HEK293 (cell line): ENCODE results near the gene MYO1F.
A peak's percentile ranks its signal among the peaks of the same experiment; 100 is the strongest.

Experiments
- BCL11A ChIP-seq: fragments of 450-650 bp; formaldehyde crosslinking; IDR thresholded peaks from 2 replicates; pipeline ENCODE4 v1.5.1; 2016; ENCODE audit warnings: low read depth, missing biosample characterization, missing genetic modification characterization
- HOXA7 ChIP-seq: sonication (generic); formaldehyde crosslinking; IDR thresholded peaks from 2 replicates; pipeline ENCODE4 v1.8.1; 2022; ENCODE audit warnings: missing genetic modification reagents, borderline replicate concordance
- HOXD13 ChIP-seq: sonication (generic); formaldehyde crosslinking; IDR thresholded peaks from 2 replicates; pipeline ENCODE4 v1.8.0; 2022; ENCODE audit warnings: missing genetic modification reagents, borderline replicate concordance
- OVOL3 ChIP-seq: fragments of 450-650 bp; formaldehyde crosslinking; IDR thresholded peaks from 2 replicates; pipeline ENCODE4 v1.5.1; 2016; ENCODE audit warnings: missing biosample characterization, missing genetic modification characterization
- SP7 ChIP-seq: fragments of 450-650 bp; formaldehyde crosslinking; IDR thresholded peaks from 2 replicates; pipeline ENCODE4 v1.5.1; 2016; ENCODE audit warnings: missing biosample characterization, missing genetic modification characterization
- ZBTB17 ChIP-seq: fragments of 450-650 bp; formaldehyde crosslinking; IDR thresholded peaks from 2 replicates; pipeline ENCODE4 v1.5.1; 2016; ENCODE audit warnings: missing biosample characterization, missing genetic modification characterization
- ZFP3 ChIP-seq: fragments of 450-650 bp; formaldehyde crosslinking; IDR thresholded peaks from 2 replicates; pipeline ENCODE4 v1.5.1; 2016; ENCODE audit warnings: low read depth, missing biosample characterization, missing genetic modification characterization
- ZFP69B ChIP-seq: fragments of 450-650 bp; formaldehyde crosslinking; IDR thresholded peaks from 2 replicates; pipeline ENCODE4 v1.5.1; 2016; ENCODE audit warnings: missing biosample characterization, missing genetic modification characterization
- ZIC2 ChIP-seq: fragments of 450-650 bp; formaldehyde crosslinking; IDR thresholded peaks from 2 replicates; pipeline ENCODE4 v1.5.1; 2016; ENCODE audit warnings: missing biosample characterization, missing genetic modification characterization
- ZNF214 ChIP-seq: fragments of 450-650 bp; formaldehyde crosslinking; IDR thresholded peaks from 2 replicates; pipeline ENCODE4 v1.5.1; 2017; ENCODE audit warnings: missing biosample characterization, mild to moderate bottlenecking, missing genetic modification characterization, borderline replicate concordance
- ZNF274 ChIP-seq, 2 experiments: fragments of 200-500 bp in 1 of 2; fragments of 450-650 bp in 1 of 2; sonication (Bioruptor generic) in 1 of 2; formaldehyde crosslinking in 1 of 2; IDR thresholded peaks; 2 replicates each; pipeline versions ENCODE4 v1.5.1 to v1.6.1; 2014 to 2016; ENCODE audit warnings: borderline replicate concordance in 1 of 2, inconsistent platforms in 1 of 2, low read length in 1 of 2, missing biosample characterization in 1 of 2, missing genetic modification characterization in 1 of 2
- ZNF311 ChIP-seq: fragments of 450-650 bp; formaldehyde crosslinking; IDR thresholded peaks from 2 replicates; pipeline ENCODE4 v1.5.1; 2017; ENCODE audit warnings: missing biosample characterization, missing genetic modification characterization, borderline replicate concordance
- ZNF433 ChIP-seq: fragments of 450-650 bp; formaldehyde crosslinking; IDR thresholded peaks from 2 replicates; pipeline ENCODE4 v1.5.1; 2016; ENCODE audit warnings: missing biosample characterization, missing genetic modification characterization, low read depth
- ZNF473 ChIP-seq: fragments of 450-650 bp; formaldehyde crosslinking; IDR thresholded peaks from 2 replicates; pipeline ENCODE4 v1.5.1; 2017; ENCODE audit warnings: missing biosample characterization, missing genetic modification characterization
- ZNF514 ChIP-seq: fragments of 450-650 bp; formaldehyde crosslinking; IDR thresholded peaks from 2 replicates; pipeline ENCODE4 v1.5.1; 2016; ENCODE audit warnings: missing biosample characterization, missing genetic modification characterization
- ZNF549 ChIP-seq: fragments of 450-650 bp; IDR thresholded peaks from 2 replicates; pipeline ENCODE4 v1.5.1; 2018; ENCODE audit warnings: missing biosample characterization, missing genetic modification characterization, mild to moderate bottlenecking, inconsistent platforms, moderate library complexity
- ZNF707 ChIP-seq: fragments of 450-650 bp; formaldehyde crosslinking; IDR thresholded peaks from 2 replicates; pipeline ENCODE4 v1.5.1; 2016; ENCODE audit warnings: missing biosample characterization, missing genetic modification characterization
- ZNF777 ChIP-seq: fragments of 450-650 bp; formaldehyde crosslinking; IDR thresholded peaks from 2 replicates; pipeline ENCODE4 v1.5.1; 2017; ENCODE audit warnings: missing biosample characterization, missing genetic modification characterization, borderline replicate concordance
- TF ChIP-seq, protein P1 (sequence below): fragments of 450-650 bp; formaldehyde crosslinking; IDR thresholded peaks from 2 replicates; pipeline ENCODE4 v1.5.1; 2016; ENCODE audit warnings: missing biosample characterization, missing genetic modification characterization
- TF ChIP-seq, protein P2 (sequence below): fragments of 450-650 bp; formaldehyde crosslinking; conservative IDR thresholded peaks from 2 replicates; pipeline ENCODE4 v1.5.1; 2016; ENCODE audit warnings: low read depth, missing biosample characterization, missing genetic modification characterization
- TF ChIP-seq, protein P3 (sequence below): fragments of 450-650 bp; formaldehyde crosslinking; IDR thresholded peaks from 2 replicates; pipeline ENCODE4 v1.5.1; 2016; ENCODE audit warnings: missing biosample characterization, missing genetic modification characterization
- TF ChIP-seq, protein P4 (sequence below): fragments of 450-650 bp; formaldehyde crosslinking; IDR thresholded peaks from 2 replicates; pipeline ENCODE4 v1.5.1; 2016; ENCODE audit warnings: missing biosample characterization, missing genetic modification characterization
- TF ChIP-seq, protein P5 (sequence below): fragments of 450-650 bp; formaldehyde crosslinking; IDR thresholded peaks from 2 replicates; pipeline ENCODE4 v1.5.1; 2016; ENCODE audit warnings: missing biosample characterization, missing genetic modification characterization
- TF ChIP-seq, protein P6 (sequence below): fragments of 450-650 bp; formaldehyde crosslinking; conservative IDR thresholded peaks from 2 replicates; pipeline ENCODE4 v1.5.1; 2016; ENCODE audit warnings: low read depth, missing biosample characterization, missing genetic modification characterization

The MYO1F gene

DNA sequence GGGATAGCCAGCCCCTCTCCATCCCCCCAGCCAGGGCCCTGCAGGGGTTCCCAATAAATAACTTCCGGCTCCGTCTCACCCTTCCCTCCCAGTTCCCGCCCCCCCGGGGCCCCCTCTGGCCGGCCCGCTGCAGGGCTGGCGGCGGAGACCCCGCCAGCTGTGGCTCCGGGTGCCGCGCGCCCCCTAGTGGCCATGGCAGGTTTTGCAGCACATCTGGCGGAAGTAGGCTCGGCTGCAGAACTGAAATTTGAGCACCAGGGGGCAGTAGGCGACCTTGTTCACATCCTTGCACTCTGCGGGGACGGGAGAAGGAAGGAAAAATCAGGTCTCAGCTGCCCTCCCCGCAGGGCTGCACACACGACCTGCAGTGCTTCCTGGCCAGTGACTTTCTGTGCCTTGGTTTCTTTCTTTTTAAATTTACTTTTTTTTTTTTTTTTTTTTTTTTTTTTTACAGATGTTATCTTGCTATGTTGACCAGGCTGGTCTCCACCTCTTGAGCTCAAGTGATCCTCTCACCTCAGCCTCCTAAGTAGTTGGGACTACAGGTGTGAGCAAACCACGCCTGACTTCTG lies 3.6 kb upstream of the MYO1F start (continued):
- TF ChIP-seq ZFP3 (tag by site-specific recombination) (no peak), ZNF514 (tag by site-specific recombination) (no peak), ZNF311 (tag by site-specific recombination) (no peak), ZNF433 (tag by site-specific recombination) (no peak), ZIC2 (peak; percentile 50), ZFP69B (tag by site-specific recombination) (0 out of 2 replicates have a peak, but pooled peaks have one; percentile 21), HOXD13 (CRISPR knock-in tag) (no peak), SP7 (tag by site-specific recombination) (peak; percentile 55), BCL11A (tag by site-specific recombination) (no peak), OVOL3 (tag by site-specific recombination) (no peak), ZBTB17 (tag by site-specific recombination) (no peak), ZNF274 (IDR thresholded peaks at IDR 0.05; ENCODE audit: low read length) (no peak), ZNF274 (tag by site-specific recombination; IDR thresholded peaks at IDR 0.05; ENCODE audit: borderline replicate concordance) (no peak), ZNF549 (no peak), ZNF214 (tag by site-specific recombination) (no peak), ZNF707 (tag by site-specific recombination) (no peak), ZNF777 (tag by site-specific recombination) (no peak), ZNF473 (tag by site-specific recombination) (no peak), HOXA7 (CRISPR knock-in tag) (no peak)
- TF ChIP-seq, protein P1, sequence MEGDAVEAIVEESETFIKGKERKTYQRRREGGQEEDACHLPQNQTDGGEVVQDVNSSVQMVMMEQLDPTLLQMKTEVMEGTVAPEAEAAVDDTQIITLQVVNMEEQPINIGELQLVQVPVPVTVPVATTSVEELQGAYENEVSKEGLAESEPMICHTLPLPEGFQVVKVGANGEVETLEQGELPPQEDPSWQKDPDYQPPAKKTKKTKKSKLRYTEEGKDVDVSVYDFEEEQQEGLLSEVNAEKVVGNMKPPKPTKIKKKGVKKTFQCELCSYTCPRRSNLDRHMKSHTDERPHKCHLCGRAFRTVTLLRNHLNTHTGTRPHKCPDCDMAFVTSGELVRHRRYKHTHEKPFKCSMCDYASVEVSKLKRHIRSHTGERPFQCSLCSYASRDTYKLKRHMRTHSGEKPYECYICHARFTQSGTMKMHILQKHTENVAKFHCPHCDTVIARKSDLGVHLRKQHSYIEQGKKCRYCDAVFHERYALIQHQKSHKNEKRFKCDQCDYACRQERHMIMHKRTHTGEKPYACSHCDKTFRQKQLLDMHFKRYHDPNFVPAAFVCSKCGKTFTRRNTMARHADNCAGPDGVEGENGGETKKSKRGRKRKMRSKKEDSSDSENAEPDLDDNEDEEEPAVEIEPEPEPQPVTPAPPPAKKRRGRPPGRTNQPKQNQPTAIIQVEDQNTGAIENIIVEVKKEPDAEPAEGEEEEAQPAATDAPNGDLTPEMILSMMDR (tag by site-specific recombination) = peak; percentile 96
- TF ChIP-seq, protein P2, sequence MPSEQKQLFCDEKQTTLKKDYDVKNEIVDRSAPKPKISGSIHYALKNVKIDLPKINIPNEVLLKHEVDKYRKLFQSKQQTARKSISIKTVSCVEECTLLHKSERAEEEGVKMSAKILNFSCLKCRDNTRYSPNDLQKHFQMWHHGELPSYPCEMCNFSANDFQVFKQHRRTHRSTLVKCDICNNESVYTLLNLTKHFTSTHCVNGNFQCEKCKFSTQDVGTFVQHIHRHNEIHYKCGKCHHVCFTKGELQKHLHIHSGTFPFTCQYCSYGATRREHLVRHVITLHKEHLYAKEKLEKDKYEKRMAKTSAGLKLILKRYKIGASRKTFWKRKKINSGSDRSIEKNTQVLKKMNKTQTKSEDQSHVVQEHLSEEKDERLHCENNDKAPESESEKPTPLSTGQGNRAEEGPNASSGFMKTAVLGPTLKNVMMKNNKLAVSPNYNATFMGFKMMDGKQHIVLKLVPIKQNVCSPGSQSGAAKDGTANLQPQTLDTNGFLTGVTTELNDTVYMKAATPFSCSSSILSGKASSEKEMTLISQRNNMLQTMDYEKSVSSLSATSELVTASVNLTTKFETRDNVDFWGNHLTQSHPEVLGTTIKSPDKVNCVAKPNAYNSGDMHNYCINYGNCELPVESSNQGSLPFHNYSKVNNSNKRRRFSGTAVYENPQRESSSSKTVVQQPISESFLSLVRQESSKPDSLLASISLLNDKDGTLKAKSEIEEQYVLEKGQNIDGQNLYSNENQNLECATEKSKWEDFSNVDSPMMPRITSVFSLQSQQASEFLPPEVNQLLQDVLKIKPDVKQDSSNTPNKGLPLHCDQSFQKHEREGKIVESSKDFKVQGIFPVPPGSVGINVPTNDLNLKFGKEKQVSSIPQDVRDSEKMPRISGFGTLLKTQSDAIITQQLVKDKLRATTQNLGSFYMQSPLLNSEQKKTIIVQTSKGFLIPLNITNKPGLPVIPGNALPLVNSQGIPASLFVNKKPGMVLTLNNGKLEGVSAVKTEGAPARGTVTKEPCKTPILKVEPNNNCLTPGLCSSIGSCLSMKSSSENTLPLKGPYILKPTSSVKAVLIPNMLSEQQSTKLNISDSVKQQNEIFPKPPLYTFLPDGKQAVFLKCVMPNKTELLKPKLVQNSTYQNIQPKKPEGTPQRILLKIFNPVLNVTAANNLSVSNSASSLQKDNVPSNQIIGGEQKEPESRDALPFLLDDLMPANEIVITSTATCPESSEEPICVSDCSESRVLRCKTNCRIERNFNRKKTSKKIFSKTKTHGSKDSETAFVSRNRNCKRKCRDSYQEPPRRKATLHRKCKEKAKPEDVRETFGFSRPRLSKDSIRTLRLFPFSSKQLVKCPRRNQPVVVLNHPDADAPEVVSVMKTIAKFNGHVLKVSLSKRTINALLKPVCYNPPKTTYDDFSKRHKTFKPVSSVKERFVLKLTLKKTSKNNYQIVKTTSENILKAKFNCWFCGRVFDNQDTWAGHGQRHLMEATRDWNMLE (tag by site-specific recombination) = no peak
- TF ChIP-seq, protein P3, sequence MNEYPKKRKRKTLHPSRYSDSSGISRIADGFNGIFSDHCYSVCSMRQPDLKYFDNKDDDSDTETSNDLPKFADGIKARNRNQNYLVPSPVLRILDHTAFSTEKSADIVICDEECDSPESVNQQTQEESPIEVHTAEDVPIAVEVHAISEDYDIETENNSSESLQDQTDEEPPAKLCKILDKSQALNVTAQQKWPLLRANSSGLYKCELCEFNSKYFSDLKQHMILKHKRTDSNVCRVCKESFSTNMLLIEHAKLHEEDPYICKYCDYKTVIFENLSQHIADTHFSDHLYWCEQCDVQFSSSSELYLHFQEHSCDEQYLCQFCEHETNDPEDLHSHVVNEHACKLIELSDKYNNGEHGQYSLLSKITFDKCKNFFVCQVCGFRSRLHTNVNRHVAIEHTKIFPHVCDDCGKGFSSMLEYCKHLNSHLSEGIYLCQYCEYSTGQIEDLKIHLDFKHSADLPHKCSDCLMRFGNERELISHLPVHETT (tag by site-specific recombination) = 0 out of 2 replicates have a peak, but pooled peaks have one; percentile 17
- TF ChIP-seq, protein P4, sequence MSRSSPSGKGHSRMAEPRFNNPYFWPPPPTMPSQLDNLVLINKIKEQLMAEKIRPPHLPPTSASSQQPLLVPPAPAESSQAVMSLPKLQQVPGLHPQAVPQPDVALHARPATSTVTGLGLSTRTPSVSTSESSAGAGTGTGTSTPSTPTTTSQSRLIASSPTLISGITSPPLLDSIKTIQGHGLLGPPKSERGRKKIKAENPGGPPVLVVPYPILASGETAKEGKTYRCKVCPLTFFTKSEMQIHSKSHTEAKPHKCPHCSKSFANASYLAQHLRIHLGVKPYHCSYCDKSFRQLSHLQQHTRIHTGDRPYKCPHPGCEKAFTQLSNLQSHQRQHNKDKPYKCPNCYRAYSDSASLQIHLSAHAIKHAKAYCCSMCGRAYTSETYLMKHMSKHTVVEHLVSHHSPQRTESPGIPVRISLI (tag by site-specific recombination) = peak; percentile 87
- TF ChIP-seq, protein P5, sequence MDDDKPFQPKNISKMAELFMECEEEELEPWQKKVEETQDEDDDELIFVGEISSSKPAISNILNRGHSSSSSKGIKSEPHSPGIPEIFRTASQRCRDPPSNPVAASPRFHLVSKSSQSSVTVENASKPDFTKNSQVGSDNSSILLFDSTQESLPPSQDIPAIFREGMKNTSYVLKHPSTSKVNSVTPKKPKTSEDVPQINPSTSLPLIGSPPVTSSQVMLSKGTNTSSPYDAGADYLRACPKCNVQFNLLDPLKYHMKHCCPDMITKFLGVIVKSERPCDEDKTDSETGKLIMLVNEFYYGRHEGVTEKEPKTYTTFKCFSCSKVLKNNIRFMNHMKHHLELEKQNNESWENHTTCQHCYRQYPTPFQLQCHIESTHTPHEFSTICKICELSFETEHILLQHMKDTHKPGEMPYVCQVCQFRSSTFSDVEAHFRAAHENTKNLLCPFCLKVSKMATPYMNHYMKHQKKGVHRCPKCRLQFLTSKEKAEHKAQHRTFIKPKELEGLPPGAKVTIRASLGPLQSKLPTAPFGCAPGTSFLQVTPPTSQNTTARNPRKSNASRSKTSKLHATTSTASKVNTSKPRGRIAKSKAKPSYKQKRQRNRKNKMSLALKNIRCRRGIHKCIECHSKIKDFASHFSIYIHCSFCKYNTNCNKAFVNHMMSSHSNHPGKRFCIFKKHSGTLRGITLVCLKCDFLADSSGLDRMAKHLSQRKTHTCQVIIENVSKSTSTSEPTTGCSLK (tag by site-specific recombination) = no peak
- TF ChIP-seq, protein P6, sequence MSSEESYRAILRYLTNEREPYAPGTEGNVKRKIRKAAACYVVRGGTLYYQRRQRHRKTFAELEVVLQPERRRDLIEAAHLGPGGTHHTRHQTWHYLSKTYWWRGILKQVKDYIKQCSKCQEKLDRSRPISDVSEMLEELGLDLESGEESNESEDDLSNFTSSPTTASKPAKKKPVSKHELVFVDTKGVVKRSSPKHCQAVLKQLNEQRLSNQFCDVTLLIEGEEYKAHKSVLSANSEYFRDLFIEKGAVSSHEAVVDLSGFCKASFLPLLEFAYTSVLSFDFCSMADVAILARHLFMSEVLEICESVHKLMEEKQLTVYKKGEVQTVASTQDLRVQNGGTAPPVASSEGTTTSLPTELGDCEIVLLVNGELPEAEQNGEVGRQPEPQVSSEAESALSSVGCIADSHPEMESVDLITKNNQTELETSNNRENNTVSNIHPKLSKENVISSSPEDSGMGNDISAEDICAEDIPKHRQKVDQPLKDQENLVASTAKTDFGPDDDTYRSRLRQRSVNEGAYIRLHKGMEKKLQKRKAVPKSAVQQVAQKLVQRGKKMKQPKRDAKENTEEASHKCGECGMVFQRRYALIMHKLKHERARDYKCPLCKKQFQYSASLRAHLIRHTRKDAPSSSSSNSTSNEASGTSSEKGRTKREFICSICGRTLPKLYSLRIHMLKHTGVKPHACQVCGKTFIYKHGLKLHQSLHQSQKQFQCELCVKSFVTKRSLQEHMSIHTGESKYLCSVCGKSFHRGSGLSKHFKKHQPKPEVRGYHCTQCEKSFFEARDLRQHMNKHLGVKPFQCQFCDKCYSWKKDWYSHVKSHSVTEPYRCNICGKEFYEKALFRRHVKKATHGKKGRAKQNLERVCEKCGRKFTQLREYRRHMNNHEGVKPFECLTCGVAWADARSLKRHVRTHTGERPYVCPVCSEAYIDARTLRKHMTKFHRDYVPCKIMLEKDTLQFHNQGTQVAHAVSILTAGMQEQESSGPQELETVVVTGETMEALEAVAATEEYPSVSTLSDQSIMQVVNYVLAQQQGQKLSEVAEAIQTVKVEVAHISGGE (tag by site-specific recombination) = 0 out of 2 replicates have a peak, but pooled peaks have one; percentile 14
